Heart left ventricle (tissue), 13 donors: Measurements from ENCODE around the gene SDS.

ENCODE experiments used
- CTCF ChIP-seq, 12 donors: fragments of 200-600 bp; sonication (generic) in 4 of 12; IDR thresholded peaks; one replicate each; pipeline versions ENCODE4 v1.5.0 to v1.8.0; 2018 to 2022; ENCODE audit warnings: antibody characterized with exemption in 12 of 12, mild to moderate bottlenecking in 5 of 12
- POLR2A ChIP-seq, 2 donors: fragments of 450-650 bp; IDR thresholded peaks; one replicate each; pipeline ENCODE4 v1.6.1; 2017; ENCODE audit warnings: antibody characterized with exemption in 2 of 2, mild to moderate bottlenecking in 2 of 2, moderate library complexity in 2 of 2
- donor health status: ischemic (EF 13 %, LVEDD 7.1; RV severe dilation, severe dysfunction).
- donor health status: DM: no; HTN: yes; CAD: no.
- donor health status: DM: no; HTN: no; CAD: no.
- donor health status: ischemic (EF 25% LVEDD 6.9; RV normal size, moderate dysfunction).
- donor health status: ischemic (EF 25% LVEDD 5.7; RV mildly dilated, moderate dysfunction).
- donor health status: ischemic (EF 35%, LVEDD 5.7; RV mildly dilated, moderate dysfunction).
- donor health status: nonischemic (EF 11% LVEDD 7.7; RV severe dilation, severe dysfunction).
- donor health status: DM: yes; HTN: yes; CAD: no.
- donor health status: PGD.
- donor health status: ischemic (EF 29% LVEDD 5.4; RV normal size, mild dysfunction).
- donor health status: nonischemic (EF 23%, LVEDD 6.1; RV moderate dilation, normal function).

GRCh38 chr12:113386866-113387566 lies 16.7 kb downstream of the SDS start:
- TF ChIP-seq POLR2A (IDR thresholded peaks at IDR 0.05) (no peak), CTCF (IDR thresholded peaks at IDR 0.05) (no peak)
